Panc1 (cell line): ENCODE measurements around the gene FBXL17. TPM values are rescaled to one million over a fixed set of nuclear protein-coding genes. Genes with fewer than 3 reads are reported as not detected.

ENCODE experiments used
- ATAC-seq: fragments of 200-7000 bp; cut with Tn5 transposase; 2 replicates; pipeline ENCODE4 v1.9.1; 2020; ENCODE audit warnings: mild to moderate bottlenecking, moderate library complexity
- BruUV-seq: library from RNA; stranded (reverse); fragments of 400-500 nt; replicated peaks from 2 replicates; lab custom pipeline; 2021; lab: Mats Ljungman, UMichigan
- CTCF ChIA-PET: fragments of 300-600 bp; sonication (Branson Sonifier 250); formaldehyde crosslinking; loops from one replicate; lab custom pipeline; 2022; ENCODE audit warnings: antibody characterized with exemption; lab: Charles Lee
- POLR2A ChIA-PET: fragments of 300-600 bp; sonication (Branson Sonifier 250); formaldehyde crosslinking; loops from one replicate; lab custom pipeline; 2022; ENCODE audit warnings: antibody characterized with exemption; lab: Charles Lee
- DNase-seq: peaks from one replicate; pipeline ENCODE4 v3.0.0-alpha.2; 2010; ENCODE audit warnings: low read depth, low spot score
- H3K27ac ChIP-seq: 2 replicates; pipeline ENCODE4 v1.5.1; 2011; ENCODE audit warnings: mild to moderate bottlenecking, low read length, inconsistent platforms
- H3K27me3 ChIP-seq: fragments of 200-500 bp; sonication (Bioruptor generic); 2 replicates; pipeline ENCODE4 v1.6.0; 2014; ENCODE audit warnings: low read length, inconsistent platforms; ENCODE audit not compliant: control insufficient read depth, insufficient read depth
- H3K36me3 ChIP-seq: fragments of 200-500 bp; sonication (Bioruptor generic); 2 replicates; pipeline ENCODE4 v1.5.1; 2014; ENCODE audit warnings: inconsistent platforms, mild to moderate bottlenecking, low read length, moderate library complexity; ENCODE audit not compliant: control insufficient read depth, insufficient read depth
- H3K4me1 ChIP-seq: 2 replicates; pipeline ENCODE4 v1.5.1; 2011; ENCODE audit warnings: inconsistent platforms, mild to moderate bottlenecking, low read length, moderate library complexity; ENCODE audit not compliant: control insufficient read depth, insufficient read depth
- H3K4me3 ChIP-seq, 2 experiments: 2 replicates each; pipeline ENCODE4 v1.5.1; 2011 to 2012; ENCODE audit warnings: low read depth in 2 of 2, low read length in 2 of 2, mild to moderate bottlenecking in 2 of 2, inconsistent platforms in 1 of 2, moderate library complexity in 1 of 2
- H3K9me3 ChIP-seq: fragments of 200-500 bp; sonication (Bioruptor generic); 2 replicates; pipeline ENCODE4 v1.5.1; 2014; ENCODE audit warnings: low read depth, mild to moderate bottlenecking, inconsistent platforms, low read length, moderate library complexity; ENCODE audit not compliant: control insufficient read depth, insufficient read depth
- CTCF ChIP-seq: fragments of 450-650 bp; IDR thresholded peaks from 2 replicates; pipeline ENCODE4 v1.5.1; 2017; ENCODE audit warnings: mild to moderate bottlenecking
- POLR2AphosphoS5 ChIP-seq: IDR thresholded peaks from 2 replicates; pipeline ENCODE4 v1.6.1; 2012; ENCODE audit warnings: mild to moderate bottlenecking, low read depth, low read length, moderate library complexity
- REST ChIP-seq, 2 experiments: IDR thresholded peaks; 2 replicates each; pipeline ENCODE4 v1.6.1; 2011 to 2012; ENCODE audit warnings: low read depth in 2 of 2, control low read depth in 1 of 2, low read length in 1 of 2, mild to moderate bottlenecking in 1 of 2, moderate library complexity in 1 of 2; ENCODE audit not compliant: insufficient read depth in 1 of 2
- SIN3A ChIP-seq: IDR thresholded peaks from 2 replicates; pipeline ENCODE4 v1.6.1; 2012; ENCODE audit warnings: low read depth, mild to moderate bottlenecking, low read length, moderate library complexity, borderline replicate concordance; ENCODE audit not compliant: insufficient read depth
- TCF7L2 ChIP-seq: IDR thresholded peaks from 2 replicates; pipeline ENCODE4 v1.6.1; 2011; ENCODE audit warnings: mild to moderate bottlenecking, low read depth, low read length, inconsistent platforms
- in situ Hi-C: cut with HindIII; loops from 2 replicates; pipeline ENCODE4 v1.10.0; 2016; ENCODE audit warnings: low sequenced_read_pairs, low pct_unique_long_range_greater_than_20kb
- intact Hi-C: fragments of 100-400 bp; cut with micrococcal nuclease; formaldehyde crosslinking; loops from one replicate; pipeline ENCODE4 v1.10.0; 2022; ENCODE audit not compliant: unreplicated experiment
- total RNA-seq: library from RNA; stranded (reverse); gene quantifications from one replicate; pipeline ENCODE4 v1.2.1, GENCODE V29; 2021; ENCODE audit not compliant: unreplicated experiment

Gene FBXL17
- total RNA-seq, 1 experiment from 2014 or later = 17.4 TPM

GRCh38 chr5:107840592-107840991 is 541.3 kb downstream of the FBXL17 start:
- intact Hi-C loops = no loop called here
- ChIA-PET CTCF (no interaction called here), POLR2A (no interaction called here)
- Histone ChIP-seq H3K27me3 (peaks cover 11% of the 10 kb centered on the region), H3K9me3 (no peaks in the 10 kb centered on the region), H3K27ac (no peak overlapping the region), H3K4me1 (no peaks in the 10 kb centered on the region), H3K4me3 (no peak overlapping the region), H3K36me3 (no peaks in the 10 kb centered on the region)
- no TSS peak for BruUV-seq
- in situ Hi-C loops = no loop called here
- no peak for ATAC-seq
- no peak for DNase-seq
- TF ChIP-seq TCF7L2 (no peak), SIN3A (no peak)

DNA sequence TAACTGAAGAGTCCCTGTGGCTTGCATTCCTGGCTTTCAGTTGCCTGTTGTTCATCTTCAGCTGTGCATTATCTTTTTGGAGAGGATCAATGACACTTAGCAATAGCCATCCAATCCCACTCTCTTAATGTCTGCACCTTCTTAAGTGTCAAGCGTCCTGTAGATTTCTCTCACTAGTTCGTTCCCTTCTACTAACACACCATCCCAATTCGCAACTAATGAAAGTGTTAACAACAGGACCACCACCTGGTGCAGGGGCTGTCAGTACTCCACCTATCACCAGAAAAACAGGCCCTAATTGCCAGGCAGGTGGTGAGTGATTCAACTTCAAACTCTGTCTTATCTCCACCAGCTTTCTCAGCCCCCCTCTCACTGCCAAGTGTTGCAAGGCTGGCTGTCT is 541.7 kb downstream of the FBXL17 start:
- no peaks in the 10 kb centered on the region for H3K9me3 ChIP-seq
- TF ChIP-seq TCF7L2 (no peak), SIN3A (no peak), POLR2AphosphoS5 (no peak), REST (IDR thresholded peaks at IDR 0.05; ENCODE audit: insufficient read depth in 1 of 2, low read depth in 2 of 2, low read length in 1 of 2) (no peak), CTCF (no peak)
- no peak overlapping the region for H3K4me3 ChIP-seq
- no peak for ATAC-seq
- H3K27me3 ChIP-seq = peaks cover 11% of the 10 kb centered on the region
- intact Hi-C loops (no loop called here), in situ Hi-C loops (no loop called here)
- CTCF ChIA-PET = no interaction called here
- POLR2A ChIA-PET = no interaction called here
- no peak for DNase-seq
- no TSS peak for BruUV-seq
- no peaks in the 10 kb centered on the region for H3K36me3 ChIP-seq
- no peak overlapping the region for H3K27ac ChIP-seq
- no peaks in the 10 kb centered on the region for H3K4me1 ChIP-seq

GRCh38 chr5:107835096-107835495 is 546.8 kb downstream of the FBXL17 start:
- Histone ChIP-seq H3K4me3 (no peak overlapping the region), H3K4me1 (no peaks in the 10 kb centered on the region), H3K36me3 (no peaks in the 10 kb centered on the region), H3K9me3 (no peaks in the 10 kb centered on the region), H3K27ac (no peak overlapping the region), H3K27me3 (peaks cover 2% of the 10 kb centered on the region; the same call in 1 of the 2 replicates)
- BruUV-seq = no TSS peak
- TF ChIP-seq REST (IDR thresholded peaks at IDR 0.05; ENCODE audit: insufficient read depth in 1 of 2, low read depth in 2 of 2, low read length in 1 of 2) (no peak), POLR2AphosphoS5 (no peak), CTCF (no peak), TCF7L2 (no peak), SIN3A (no peak)
- in situ Hi-C loops (no loop called here), intact Hi-C loops (no loop called here)
- ChIA-PET CTCF (no interaction called here), POLR2A (no interaction called here)
- no peak for ATAC-seq
- DNase-seq = no peak
